CD4-positive, alpha-beta T cell treated with Interleukin-12 subunit alpha and Interleukin-12 subunit beta, for 1 hour (primary cell): ENCODE data around the gene MDM1.

Experiments
- DNase-seq: peaks from one replicate; pipeline ENCODE4 v3.0.0-alpha.2; 2020

Gene MDM1

GRCh38 chr12:68319988-68320623 is 12.1 kb downstream of the MDM1 start:
- no peak for DNase-seq

GRCh38 chr12:68317047-68317667 is 15.0 kb downstream of the MDM1 start:
- peak; percentile 65 for DNase-seq

DNA sequence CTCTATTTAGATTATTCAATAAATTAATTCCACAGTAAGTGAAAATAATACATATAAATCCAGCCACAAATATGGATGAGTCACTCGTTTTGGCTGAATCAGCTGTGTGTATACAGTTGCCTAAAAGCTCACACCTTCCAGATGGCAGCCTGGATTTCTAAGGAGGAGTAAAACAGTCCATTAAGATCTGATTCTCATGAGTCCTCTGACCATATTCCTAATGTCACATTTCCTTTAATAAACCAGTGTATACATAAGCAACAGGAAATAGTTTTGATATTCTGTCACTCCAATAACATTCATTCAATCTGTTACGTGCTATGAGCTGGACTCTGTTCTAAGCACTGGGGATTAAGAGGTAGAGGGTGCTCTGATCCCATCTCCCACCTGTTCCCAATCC is 21.8 kb downstream of the MDM1 start:
- no peak for DNase-seq

DNA sequence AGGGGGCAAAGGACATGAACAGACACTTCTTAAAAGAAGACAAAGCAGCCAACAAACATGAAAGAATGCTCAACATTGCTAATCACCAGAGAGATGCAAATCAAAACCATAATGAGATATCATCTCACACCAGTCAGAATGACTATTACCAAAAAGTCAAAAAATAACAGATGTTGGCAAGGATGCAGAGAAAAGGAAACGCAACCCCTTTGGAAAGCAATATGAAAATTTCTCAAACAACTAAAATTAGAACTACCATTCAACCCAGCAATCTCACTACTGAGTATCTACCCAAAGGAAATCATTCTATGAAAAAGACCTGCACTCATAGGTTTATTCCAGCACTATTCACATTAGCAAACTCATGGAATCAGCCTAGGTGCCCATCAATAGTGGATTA is 25.6 kb downstream of the MDM1 start:
- no peak for DNase-seq

GRCh38 chr12:68305278-68305677 is 26.9 kb downstream of the MDM1 start:
- DNase-seq, result no peak

GRCh38 chr12:68304626-68305025 is 27.5 kb downstream of the MDM1 start:
- DNase-seq, result no peak

- DNase-seq, result no peak
Measured at GRCh38 chr12:68303850-68304249, 28.3 kb downstream of the MDM1 start.

DNA sequence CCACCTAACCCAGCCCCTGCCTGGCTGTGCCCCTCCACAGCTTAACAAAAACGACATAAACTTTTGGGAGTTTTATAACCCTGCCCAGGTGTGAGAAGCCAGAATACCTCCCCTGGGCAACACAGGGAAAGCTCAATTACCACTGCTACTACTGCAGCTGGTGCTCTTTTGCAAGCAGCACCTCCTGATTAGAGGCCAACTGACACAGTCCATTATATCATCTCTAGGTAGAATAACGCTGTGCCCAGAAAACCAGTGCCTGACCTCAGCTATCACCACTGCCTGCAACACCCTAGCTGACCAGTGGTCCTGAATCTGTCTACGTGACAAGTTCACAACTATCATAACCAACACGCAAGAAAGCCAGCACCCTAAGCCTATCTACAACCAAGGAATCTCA is 34.2 kb downstream of the MDM1 start:
- DNase-seq, result no peak

GRCh38 chr12:68294251-68294650 is 37.9 kb downstream of the MDM1 start:
- no peak for DNase-seq

GRCh38 chr12:68293347-68293746 is 38.8 kb downstream of the MDM1 start:
- no peak for DNase-seq

- no peak for DNase-seq
Measured at GRCh38 chr12:68292151-68292943, 39.8 kb downstream of the MDM1 start.

DNA sequence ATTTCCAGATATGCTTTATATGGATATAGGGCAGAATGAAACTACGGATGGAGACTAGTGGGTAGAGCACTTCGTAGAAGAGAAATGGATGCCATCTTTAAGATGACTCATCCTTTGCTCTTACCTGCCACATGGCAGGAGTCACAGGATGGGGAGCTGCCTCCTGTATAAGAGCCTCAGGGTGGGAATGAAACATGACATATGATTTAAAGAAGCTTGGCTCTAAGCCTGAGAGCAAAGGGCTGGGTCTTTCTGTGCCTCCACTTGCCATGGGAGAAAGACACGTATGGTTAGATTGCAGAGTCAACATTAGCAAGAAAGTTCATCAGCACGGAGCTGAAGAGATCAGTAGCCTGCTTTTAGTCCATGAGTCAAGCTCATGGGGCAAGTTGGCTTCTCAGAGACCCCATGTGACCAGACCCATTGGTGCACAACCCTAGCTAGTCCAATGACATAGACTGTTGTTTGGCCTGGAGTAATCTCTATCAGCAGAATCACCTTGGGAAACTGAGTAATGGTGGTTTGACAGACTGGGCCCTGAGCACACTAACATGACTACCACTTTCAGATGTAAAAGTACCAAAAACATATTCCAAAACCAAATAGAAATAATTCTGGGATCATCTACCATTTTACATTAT is 40.6 kb downstream of the MDM1 start:
- no peak for DNase-seq

GRCh38 chr12:68290126-68290525 is 42.0 kb downstream of the MDM1 start:
- DNase-seq, result peak; percentile 56

- DNase-seq, result no peak
Measured at GRCh38 chr12:68287106-68287505, 45.1 kb downstream of the MDM1 start.

GRCh38 chr12:68286396-68286795 is 45.8 kb downstream of the MDM1 start:
- DNase-seq, result no peak

DNA sequence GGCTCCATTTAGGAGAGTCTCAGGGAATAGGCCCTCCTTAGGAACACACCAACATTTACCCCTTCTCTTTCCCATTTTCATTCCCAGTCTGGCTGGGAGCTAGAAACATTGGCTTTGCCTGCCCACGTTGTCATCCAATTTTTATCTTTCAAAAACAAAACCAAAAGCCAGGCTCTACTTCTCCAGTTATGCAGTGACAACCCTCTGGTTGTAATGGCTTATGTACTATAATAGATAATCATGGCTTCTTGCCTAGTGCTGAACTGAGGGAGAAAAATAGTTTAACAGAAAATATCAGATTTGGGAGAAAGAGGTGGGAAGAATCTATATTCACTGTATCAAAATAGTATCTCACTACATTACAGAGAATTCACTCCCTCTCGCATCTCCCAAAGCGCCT is 46.6 kb downstream of the MDM1 start:
- DNase-seq, result no peak

DNA sequence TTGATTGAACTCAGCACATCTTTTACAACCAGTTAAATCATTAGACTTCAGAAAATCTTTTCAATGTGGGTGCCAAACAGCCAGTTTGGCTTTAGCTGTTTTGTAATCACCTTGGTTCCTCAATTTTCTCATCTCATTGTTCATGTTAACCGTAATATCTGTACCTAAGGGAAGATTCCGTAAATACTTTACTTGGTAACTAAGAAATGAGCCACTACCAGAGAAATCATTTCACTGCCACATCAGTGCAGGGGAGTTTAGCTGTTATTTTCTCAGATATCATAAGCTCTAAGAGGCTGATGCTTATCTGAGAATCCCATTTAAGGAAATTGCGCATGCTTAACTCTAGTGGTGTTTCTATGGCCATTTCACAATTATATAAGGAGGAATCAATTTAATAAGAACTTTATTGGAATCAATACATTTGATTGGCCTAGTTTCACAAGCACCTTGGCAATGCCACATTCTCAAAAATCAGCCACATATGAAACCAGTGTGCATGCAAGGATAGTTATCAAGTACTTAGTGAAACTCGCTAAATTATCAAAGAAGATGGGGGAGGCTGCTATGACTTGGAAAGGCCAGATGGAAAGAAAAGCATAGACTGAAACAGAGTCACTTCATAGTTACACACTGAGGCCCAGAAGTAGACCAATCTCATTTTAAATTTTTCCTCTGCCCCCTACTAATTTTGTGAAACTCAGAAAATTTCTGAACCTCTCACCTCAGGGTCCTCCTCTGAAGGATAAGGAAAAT is 50.7 kb downstream of the MDM1 start:
- DNase-seq, result no peak

DNA sequence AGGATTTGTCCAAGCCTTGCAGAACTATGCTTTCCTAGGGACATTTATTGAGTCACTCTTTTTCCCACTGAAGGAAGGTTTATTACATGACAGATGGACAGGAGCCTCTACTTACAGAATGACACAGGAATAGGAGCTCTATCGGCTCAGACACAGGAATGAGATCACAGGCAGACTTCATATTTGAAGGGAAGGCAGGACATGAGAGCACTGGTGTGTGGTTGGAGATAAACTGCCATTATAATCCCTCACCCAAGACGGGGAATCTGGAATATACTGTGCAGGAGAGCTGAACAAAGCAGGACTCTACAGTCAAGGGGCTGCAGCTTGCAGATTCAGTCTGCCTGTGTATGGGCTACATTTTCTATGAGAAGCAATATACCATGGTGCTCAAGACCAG is 51.9 kb downstream of the MDM1 start:
- DNase-seq, result no peak

GRCh38 chr12:68279227-68280054 is 52.7 kb downstream of the MDM1 start:
- no peak for DNase-seq

DNA sequence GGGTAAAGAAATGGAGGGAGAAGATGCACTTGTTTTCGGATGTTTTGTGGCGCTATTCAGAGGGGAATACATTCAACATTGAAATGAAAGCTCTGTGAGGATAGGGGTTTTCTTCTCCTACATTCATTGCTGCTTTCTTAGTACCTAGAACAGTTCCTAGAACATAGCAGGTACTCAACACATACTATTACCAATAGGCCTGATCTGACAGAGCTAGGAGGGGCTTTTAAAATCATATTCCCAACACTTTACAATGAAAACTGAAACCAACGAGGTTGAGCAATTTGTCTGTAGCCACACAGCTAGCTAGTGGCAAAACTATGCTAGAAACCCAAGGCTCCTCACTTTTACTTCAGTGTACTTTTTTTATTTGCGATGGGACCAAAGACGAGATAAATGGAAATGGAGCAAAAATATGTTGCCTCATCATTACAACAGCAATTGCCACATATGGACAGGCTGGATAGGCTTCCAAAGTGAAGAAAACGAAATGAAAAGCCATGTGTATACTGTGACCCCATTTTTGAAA is 55.7 kb downstream of the MDM1 start:
- no peak for DNase-seq

- DNase-seq, result no peak
Measured at GRCh38 chr12:68272732-68273131, 59.4 kb downstream of the MDM1 start.

DNA sequence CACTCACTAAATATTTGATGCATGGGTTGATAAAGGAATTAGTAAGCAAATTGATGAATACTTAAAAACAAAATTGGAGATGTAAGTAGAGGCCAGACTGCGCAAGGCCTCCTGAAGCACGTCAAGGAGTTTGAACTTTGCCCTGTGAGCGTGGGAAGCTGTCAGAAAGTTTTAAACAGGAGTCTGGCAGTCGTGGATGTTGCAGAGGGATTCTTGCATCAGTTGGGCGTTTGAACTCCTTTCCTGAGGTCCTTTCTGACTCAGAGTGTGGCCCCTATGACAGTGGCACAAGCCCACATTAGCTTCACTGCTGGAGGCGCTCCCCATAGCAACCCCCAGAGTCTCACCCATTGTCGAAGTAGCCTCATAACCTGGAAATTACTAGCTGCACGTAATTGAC is 60.8 kb downstream of the MDM1 start:
- DNase-seq, result no peak
